Smooth muscle cell (in vitro differentiated cells): Measurements from ENCODE around the gene TMEM184C. TPM values are rescaled to one million over a fixed set of nuclear protein-coding genes. Genes with fewer than 3 reads are reported as not detected.

Experiments used
- DNase-seq: peaks from one replicate; lab custom pipeline; 2025; ENCODE audit not compliant: unreplicated experiment; lab: John Stamatoyannopoulos, UW
- H2AFZ ChIP-seq: fragments of 200-600 bp; sonication (generic); 2 replicates; pipeline ENCODE4 v1.6.0; 2016; ENCODE audit warnings: antibody characterized with exemption, low read depth, mild to moderate bottlenecking
- H3F3A ChIP-seq: fragments of 200-600 bp; sonication (generic); 2 replicates; pipeline ENCODE4 v1.6.0; 2017; ENCODE audit warnings: antibody characterized with exemption, low read depth
- H3K27ac ChIP-seq: fragments of 200-600 bp; sonication (generic); 2 replicates; pipeline ENCODE4 v1.5.1; 2016; ENCODE audit warnings: low read depth, mild to moderate bottlenecking
- H3K27me3 ChIP-seq: fragments of 200-600 bp; sonication (generic); 2 replicates; pipeline ENCODE4 v1.6.1; 2016; ENCODE audit warnings: low read depth, mild to moderate bottlenecking
- H3K36me3 ChIP-seq: fragments of 200-600 bp; sonication (generic); 2 replicates; pipeline ENCODE4 v1.5.1; 2016; ENCODE audit warnings: low read depth
- H3K4me1 ChIP-seq: fragments of 200-600 bp; sonication (generic); 2 replicates; pipeline ENCODE4 v1.5.1; 2016; ENCODE audit warnings: low read depth
- H3K4me2 ChIP-seq: fragments of 200-600 bp; sonication (generic); 2 replicates; pipeline ENCODE4 v1.6.0; 2016; ENCODE audit warnings: mild to moderate bottlenecking
- H3K4me3 ChIP-seq: fragments of 200-600 bp; sonication (generic); 2 replicates; pipeline ENCODE4 v1.5.1; 2016; ENCODE audit warnings: mild to moderate bottlenecking
- H3K79me2 ChIP-seq: fragments of 200-600 bp; sonication (generic); 2 replicates; pipeline ENCODE4 v1.6.0; 2016; ENCODE audit warnings: low read depth, mild to moderate bottlenecking
- H3K9ac ChIP-seq: fragments of 200-600 bp; sonication (generic); 2 replicates; pipeline ENCODE4 v1.6.0; 2016; ENCODE audit warnings: low read depth
- H3K9me3 ChIP-seq: fragments of 200-600 bp; sonication (generic); replicated peaks from 2 replicates; pipeline ENCODE4 v1.5.1; 2016; ENCODE audit warnings: low read depth
- H4K20me1 ChIP-seq: fragments of 200-600 bp; sonication (generic); 2 replicates; pipeline ENCODE4 v1.6.0; 2016; ENCODE audit warnings: low read depth
- WGBS: methylation state at CpG from one replicate; pipeline ENCODE4 v1.1.7; 2016; ENCODE audit warnings: low lambda C conversion rate; 5-methylcytosine and 5-hydroxymethylcytosine counted together
- polyA plus RNA-seq: library from polyadenylated mRNA; unstranded; fragments of >200 nt; fragmentation: Nextera tagmentation; extraction: Ambion mirVana; gene quantifications from 2 replicates; pipeline ENCODE4 v1.2.1, GENCODE V29; 2016
- total RNA-seq: library from RNA; depleted of rRNA; stranded (reverse); fragments of >200 nt; gene quantifications from 2 replicates; pipeline ENCODE4 v1.2.3, GENCODE V29; 2014
- TF ChIP-seq, protein P1 (sequence below): fragments of 200-600 bp; sonication (generic); IDR thresholded peaks from 2 replicates; pipeline ENCODE4 v1.5.1; 2017; ENCODE audit warnings: borderline replicate concordance, mild to moderate bottlenecking, antibody characterized with exemption; ENCODE audit not compliant: insufficient read depth, poor library complexity, severe bottlenecking

Gene TMEM184C
- total RNA-seq (33.2 and 40.4 TPM in 2 replicates), polyA plus RNA-seq (17.2 and 21.6 TPM in 2 replicates)

DNA sequence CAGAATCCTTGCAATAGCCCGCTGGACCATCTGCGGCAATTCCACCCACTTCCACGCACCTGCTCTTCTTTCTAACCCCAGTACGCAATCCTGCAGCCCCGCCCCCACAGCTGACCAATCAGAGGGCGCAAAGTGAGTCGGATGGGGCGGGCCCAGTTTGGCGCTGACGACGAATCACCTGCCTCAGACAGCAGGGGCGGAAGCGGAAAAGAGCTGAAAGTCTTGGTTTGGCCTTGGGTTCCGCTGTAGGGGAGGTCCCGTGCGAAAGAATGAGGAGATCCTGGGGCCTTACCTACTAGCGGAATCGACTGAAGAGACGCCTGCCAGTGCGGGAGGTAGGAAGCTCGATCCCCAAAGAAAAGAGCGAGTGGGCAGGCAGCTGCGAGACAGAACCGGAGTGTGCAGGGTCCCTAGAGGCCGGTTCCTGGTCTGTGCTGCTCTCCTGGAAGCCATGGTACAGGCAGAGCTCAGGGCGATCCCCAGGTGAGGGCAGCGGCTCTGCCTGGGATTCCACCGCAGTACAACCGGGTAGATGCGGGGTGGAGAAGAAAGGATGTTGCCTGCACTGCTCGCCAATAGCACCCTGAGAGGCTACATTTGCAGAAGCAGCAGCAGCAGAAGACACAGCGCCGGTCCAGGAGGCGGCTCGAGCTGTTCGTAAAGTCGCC, at the start of gene TMEM184C:
Gene TMEM184C (plus strand): TSS at position 225 of the 668 bp plus-strand sequence. CDS start 560 bp downstream, outside the sequence.
- under 1% methylated on average over 37 of the region's 37 CpGs for WGBS
- Histone ChIP-seq H2AFZ (peak within 1 kb of the TSS; percentile 86), H3K9me3 (no peaks in the 10 kb centered on the region), H3K9ac (peak within 1 kb of the TSS; percentile 66), H3K4me2 (peak within 1 kb of the TSS; percentile 96), H3K4me1 (peaks cover 14% of the 10 kb centered on the region), H3K4me3 (peak within 1 kb of the TSS; percentile 90), H3F3A (no peaks in the 10 kb centered on the region), H3K27me3 (no peaks in the 10 kb centered on the region), H4K20me1 (peaks cover 14% of the 10 kb centered on the region), H3K27ac (peak within 1 kb of the TSS; percentile 62), H3K36me3 (no peaks in the 10 kb centered on the region), H3K79me2 (peaks cover 29% of the 10 kb centered on the region)
- DNase-seq: peak; percentile 72
- TF ChIP-seq, protein P1, sequence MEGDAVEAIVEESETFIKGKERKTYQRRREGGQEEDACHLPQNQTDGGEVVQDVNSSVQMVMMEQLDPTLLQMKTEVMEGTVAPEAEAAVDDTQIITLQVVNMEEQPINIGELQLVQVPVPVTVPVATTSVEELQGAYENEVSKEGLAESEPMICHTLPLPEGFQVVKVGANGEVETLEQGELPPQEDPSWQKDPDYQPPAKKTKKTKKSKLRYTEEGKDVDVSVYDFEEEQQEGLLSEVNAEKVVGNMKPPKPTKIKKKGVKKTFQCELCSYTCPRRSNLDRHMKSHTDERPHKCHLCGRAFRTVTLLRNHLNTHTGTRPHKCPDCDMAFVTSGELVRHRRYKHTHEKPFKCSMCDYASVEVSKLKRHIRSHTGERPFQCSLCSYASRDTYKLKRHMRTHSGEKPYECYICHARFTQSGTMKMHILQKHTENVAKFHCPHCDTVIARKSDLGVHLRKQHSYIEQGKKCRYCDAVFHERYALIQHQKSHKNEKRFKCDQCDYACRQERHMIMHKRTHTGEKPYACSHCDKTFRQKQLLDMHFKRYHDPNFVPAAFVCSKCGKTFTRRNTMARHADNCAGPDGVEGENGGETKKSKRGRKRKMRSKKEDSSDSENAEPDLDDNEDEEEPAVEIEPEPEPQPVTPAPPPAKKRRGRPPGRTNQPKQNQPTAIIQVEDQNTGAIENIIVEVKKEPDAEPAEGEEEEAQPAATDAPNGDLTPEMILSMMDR: no peak

DNA sequence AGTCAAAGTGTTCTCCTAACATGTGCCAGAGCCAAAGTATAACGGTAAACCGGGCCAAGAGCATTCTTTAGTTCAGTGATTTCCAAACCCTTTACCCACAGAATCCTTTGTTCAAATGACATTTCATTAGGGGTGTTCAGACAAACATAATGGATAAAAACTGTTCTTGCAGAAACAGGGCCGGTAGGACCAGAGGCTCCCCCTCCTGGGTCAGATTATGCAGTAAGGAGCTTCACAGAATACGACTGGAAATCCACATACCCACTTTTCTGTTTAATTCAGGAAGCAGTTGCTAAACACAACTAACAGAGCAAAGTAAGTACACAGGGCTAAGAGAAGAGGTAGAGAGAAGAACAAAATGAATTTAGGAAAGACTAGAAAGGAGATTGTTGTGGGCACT, 46.6 kb upstream of the TMEM184C start:
- Histone ChIP-seq H4K20me1 (no peaks in the 10 kb centered on the region), H3K4me2 (no peak overlapping the region), H3K4me1 (no peaks in the 10 kb centered on the region), H3K9me3 (no peaks in the 10 kb centered on the region), H3K27ac (no peak overlapping the region), H3F3A (no peaks in the 10 kb centered on the region), H2AFZ (no peak overlapping the region), H3K4me3 (no peak overlapping the region), H3K9ac (no peak overlapping the region), H3K27me3 (no peaks in the 10 kb centered on the region), H3K79me2 (no peaks in the 10 kb centered on the region), H3K36me3 (no peaks in the 10 kb centered on the region)
- DNase-seq: no peak
- 79% methylated on average over 4 of the region's 4 CpGs for WGBS
- TF ChIP-seq, protein P1: no peak

DNA sequence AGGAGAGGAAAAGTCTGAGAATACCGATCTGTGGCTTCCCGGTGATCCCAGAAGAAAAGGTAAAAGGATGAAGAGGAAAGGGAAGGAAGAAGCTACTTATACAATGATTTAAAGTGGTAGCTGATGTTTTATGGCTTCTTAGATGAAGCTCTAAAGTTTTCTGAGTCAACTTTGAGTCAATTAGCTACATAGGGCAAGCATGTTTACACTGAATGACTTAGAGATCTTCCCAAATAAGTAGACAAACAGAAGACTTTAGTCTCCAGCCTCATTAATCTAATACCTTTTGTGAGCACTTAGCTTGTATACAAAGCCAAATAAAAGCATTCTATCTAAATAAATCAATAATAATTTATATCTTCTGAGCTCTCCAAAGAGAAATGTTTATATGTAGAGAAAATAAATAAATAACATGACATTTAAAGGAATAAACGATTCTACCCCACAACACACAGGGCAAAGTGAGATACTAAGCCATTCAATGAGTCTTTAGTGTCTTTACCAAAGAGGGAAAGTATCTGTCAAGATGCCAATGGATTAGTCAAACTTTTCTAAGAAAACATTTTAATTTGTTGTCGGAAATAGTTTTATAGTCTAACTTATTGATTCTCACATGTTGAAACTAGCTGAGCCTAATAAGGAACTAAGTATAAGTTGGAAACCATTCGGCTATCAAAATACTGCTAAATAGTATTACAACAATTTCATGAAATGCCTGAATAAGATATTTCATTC, 46.0 kb upstream of the TMEM184C start:
- H3K4me3 ChIP-seq: no peak overlapping the region
- no peaks in the 10 kb centered on the region for H3F3A ChIP-seq
- no peak overlapping the region for H3K27ac ChIP-seq
- H3K4me1 ChIP-seq: no peaks in the 10 kb centered on the region
- no peaks in the 10 kb centered on the region for H3K79me2 ChIP-seq
- TF ChIP-seq, protein P1: no peak
- no peaks in the 10 kb centered on the region for H4K20me1 ChIP-seq
- 92% methylated on average over 5 of the region's 5 CpGs for WGBS
- H3K36me3 ChIP-seq: no peaks in the 10 kb centered on the region
- no peaks in the 10 kb centered on the region for H3K9me3 ChIP-seq
- DNase-seq: no peak
- H3K27me3 ChIP-seq: no peaks in the 10 kb centered on the region
- H2AFZ ChIP-seq: no peak overlapping the region
- H3K9ac ChIP-seq: no peak overlapping the region
- no peak overlapping the region for H3K4me2 ChIP-seq
